NCI-H446 treated with DMSO at 0.1 percent for 48 hours (cell line): ENCODE data around the gene LRRC28.

Experiments
- DNase-seq: peaks from one replicate; lab custom pipeline; 2025; lab: John Stamatoyannopoulos, UW

Gene LRRC28

DNA sequence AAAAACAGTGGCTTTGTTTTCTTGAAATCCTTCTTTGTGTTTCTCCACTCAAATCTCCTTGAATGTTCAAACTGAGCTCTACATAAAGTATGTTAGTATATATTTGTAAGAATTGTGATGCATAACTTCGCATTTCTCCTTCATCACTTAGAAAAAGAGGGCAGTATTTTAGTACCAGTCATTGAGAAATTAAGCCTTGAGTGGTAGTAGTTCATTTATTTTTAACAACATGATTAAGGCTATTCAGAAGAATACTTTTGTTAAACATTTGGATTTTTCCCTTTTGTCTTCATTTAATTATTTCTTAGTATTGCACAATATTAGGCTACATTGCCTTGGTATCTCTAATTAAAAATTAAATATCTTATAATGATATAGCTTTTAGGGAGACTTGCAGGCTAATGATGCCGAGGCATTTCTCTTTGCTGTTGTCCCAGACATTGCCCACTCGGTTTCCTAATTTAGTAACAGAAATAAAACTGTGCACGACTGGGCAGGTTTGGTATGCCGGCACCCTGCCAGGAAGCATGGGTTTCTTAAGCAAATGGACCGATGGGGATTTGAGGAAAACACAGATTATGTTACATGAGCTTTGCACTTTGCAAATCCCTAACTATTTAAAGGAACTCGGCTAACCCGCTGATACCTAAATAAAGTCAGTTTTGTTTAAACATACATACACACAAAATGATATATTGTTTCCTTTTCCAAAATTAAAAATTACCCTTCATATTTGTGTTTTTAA, 54.7 kb downstream of the LRRC28 start:
- DNase-seq = peak; percentile 67

DNA sequence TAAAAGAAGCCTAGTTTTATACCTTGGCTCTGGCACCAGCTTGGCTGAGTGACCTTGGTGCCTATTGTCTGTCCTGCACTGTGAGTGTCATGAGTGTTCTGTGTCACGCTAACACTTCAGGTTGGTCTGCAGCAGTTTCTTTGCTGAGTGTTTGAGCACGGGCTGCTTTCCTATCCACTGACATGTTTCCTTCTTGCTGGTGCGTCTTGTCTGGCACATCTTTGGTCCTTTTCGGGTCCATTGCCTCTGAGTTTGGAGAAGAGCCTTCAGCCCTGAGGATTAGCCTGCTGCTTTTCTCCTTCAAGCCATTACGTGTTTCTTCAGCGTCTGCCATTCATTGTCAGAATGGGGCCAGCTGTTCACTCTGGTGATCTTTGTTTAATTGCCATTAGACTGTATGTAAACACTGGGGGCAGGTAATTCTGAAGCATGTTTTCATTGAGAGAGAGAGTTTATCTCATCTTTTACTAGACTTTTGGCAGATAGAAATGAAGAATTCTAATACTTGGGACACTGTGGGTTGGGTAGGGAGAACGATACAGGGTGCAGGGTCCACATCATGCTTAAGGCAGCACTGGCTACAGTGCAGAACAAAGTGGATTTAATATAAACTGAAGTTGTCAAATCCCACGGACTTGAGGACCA, 55.5 kb downstream of the LRRC28 start:
- peak; percentile 60 for DNase-seq

- no peak for DNase-seq
These were observed 56.5 kb downstream of the LRRC28 start for GRCh38 chr15:99307735-99308134.

- DNase-seq = no peak
These were observed 59.5 kb downstream of the LRRC28 start for GRCh38 chr15:99310745-99311144.

GRCh38 chr15:99312228-99312627, 60.9 kb downstream of the LRRC28 start:
- no peak for DNase-seq

DNA sequence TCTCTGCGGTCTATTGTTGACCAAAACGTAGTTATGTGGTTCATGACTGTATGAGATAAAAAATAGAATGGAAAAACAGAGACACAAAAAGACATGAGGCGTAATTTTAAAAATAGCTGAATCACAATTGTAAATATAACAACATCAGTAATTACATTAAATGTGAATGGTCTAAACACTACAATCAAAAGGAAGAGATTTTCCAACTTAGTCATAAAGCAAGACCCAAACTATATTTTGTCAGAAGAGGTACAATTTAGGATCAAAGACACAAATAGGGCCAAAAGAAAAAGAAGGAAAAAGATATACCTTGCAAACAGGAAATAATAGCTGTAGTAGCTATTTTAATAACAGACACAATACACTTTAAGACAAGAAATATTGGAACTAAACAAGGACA, 61.5 kb downstream of the LRRC28 start:
- DNase-seq = no peak

DNA sequence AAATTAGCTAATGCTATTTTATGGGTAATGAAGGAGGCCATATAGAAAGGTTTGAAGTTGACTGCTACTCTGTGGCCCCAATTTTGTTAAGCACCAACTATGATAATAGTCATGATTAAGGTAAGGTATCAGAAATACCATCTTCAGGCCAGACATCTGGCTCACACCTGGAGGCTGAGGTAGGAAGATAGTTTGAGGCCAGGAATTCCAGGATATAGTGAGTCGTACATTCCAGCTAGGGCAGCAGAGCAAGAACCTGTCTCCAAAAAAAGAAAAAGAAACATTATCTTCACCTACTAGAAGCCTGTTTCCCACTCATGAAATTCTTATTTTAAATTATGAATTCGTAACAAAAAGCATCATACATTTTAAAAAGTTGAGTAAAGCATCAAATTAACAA, 64.4 kb downstream of the LRRC28 start:
- DNase-seq = no peak

- no peak for DNase-seq
These were observed 69.3 kb downstream of the LRRC28 start for GRCh38 chr15:99320374-99321215.

DNA sequence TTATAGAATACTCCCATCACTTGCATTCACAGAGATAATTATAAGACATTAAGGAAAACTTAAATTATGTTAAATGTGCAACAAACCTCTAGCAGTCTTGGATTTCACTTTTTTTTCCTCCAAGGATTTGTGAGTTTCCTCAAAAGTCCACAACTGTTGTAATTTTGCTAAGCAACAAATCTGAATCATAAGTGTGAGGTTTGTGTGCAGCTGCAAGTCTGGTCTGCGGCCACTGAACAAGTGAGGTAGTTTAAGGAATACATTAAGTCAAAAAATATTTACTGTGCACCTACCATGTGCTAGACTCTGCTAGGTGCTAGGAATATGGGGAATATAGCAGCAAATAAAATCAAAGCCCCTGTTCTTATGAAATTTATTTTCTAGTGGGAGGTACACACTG, 70.2 kb downstream of the LRRC28 start:
- DNase-seq = no peak

DNA sequence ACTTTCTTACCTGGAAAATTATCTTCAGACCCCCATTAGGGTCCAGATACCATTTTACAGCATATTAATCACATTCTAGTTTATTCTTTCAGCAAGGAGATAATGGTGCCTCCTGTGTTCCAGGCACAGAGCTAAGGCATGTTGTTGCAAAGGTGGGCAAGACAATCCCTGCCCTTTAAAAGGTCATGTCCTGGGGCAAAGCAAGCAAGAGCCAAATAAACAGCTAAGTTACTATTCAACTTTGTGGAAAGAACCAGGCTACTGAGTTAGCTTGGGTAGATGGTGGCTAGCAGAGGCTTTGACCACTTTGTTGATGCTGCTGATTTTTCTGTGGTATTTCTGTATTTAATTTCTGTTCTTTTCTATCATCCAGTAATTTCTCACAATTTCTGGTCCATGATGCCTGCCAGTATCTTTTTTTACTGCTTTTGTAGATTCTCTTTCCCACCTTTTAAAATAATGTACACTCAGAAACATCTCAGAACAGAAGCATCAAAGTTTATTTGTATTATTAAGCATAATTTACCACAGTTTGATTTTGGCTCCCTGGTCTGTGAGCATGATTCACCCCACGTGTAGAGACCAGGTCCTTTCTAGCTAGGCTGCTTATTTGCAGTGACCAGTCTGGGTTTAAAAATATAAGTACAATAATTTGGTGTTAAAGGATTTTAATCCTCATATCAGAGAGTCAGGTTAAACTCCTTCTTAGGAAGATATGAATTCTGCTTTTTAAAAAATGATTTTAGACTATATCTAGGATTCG, 71.5 kb downstream of the LRRC28 start:
- no peak for DNase-seq

GRCh38 chr15:99324082-99324620, 72.9 kb downstream of the LRRC28 start:
- DNase-seq = no peak

DNA sequence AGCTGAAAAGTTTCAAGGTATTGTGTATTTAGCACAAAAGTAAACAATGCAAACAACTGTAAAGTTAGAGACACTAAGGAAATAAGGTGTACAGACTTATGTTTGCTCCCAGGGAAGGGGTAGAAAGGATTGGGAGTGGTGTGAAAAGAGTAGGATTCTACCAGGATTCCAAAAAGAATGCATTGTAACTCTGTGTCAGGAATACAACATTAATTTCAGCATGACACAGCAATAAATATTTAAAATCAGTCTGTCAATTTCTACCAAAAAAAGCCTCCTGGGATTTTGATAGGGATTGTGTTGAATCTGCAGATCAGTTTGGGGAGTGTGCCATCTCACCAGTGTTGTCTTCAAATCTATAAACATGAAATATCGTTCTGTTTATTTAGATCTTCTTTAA, 73.4 kb downstream of the LRRC28 start:
- DNase-seq = no peak

DNA sequence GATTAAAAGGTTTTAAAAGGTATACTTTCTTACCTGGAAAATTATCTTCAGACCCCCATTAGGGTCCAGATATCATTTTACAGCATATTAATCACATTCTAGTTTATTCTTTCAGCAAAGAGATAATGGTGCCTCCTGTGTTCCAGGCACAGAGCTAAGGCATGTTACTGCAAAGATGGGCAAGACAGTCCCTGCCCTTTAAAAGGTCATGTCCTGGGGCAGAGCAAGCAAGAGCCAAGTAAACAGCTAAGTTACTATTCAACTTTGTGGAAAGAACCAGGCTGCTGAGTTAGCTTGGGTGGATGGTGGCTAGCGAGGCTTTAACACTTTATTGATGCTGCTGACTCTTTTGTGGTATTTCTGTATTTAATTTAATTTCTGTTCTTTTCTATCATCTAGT, 75.0 kb downstream of the LRRC28 start:
- no peak for DNase-seq

GRCh38 chr15:99328106-99329072, 77.1 kb downstream of the LRRC28 start:
- no peak for DNase-seq

DNA sequence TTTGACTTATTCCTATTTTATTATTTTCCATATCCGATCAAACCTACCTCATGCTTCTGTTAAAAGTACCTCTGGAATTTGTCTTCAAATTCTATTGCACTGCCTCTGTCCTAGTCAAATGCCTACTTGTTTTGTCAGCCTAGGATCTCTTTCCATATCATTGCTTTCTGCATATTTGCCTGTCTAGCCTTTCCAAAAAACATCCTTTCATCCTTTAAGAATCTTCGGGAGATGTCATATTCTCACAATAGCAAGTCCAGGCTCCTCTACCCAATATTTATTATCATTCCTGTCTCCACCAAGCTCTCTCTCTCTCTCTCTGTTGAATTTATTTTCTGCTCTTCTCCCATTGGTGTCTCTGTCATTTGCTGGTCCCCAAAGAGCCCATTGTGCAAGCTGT, 80.1 kb downstream of the LRRC28 start:
- DNase-seq = no peak

GRCh38 chr15:99333413-99333812, 82.1 kb downstream of the LRRC28 start:
- no peak for DNase-seq

- DNase-seq = no peak
These were observed 82.7 kb downstream of the LRRC28 start for GRCh38 chr15:99333981-99334380.

DNA sequence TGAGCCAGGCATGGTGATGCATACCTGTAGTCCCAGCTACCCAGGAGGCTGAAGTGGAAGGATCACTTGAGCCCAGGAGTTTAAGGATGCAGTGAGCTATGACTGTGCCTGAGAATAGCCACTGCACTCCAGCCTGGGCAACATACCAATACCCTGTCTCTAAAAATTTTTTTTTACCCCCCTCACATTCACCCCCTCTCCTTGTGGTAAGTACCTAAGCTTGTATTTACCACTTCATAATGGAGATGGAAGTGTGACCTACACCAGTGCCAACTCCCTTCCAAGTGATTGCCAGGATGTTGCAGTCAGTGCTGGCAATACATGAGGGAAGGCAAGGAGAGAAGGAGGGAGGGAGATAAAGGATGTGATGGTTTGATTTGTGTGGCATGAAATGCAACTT, 84.2 kb downstream of the LRRC28 start:
- DNase-seq = no peak

- DNase-seq = no peak
These were observed 85.5 kb downstream of the LRRC28 start for GRCh38 chr15:99336794-99337193.

DNA sequence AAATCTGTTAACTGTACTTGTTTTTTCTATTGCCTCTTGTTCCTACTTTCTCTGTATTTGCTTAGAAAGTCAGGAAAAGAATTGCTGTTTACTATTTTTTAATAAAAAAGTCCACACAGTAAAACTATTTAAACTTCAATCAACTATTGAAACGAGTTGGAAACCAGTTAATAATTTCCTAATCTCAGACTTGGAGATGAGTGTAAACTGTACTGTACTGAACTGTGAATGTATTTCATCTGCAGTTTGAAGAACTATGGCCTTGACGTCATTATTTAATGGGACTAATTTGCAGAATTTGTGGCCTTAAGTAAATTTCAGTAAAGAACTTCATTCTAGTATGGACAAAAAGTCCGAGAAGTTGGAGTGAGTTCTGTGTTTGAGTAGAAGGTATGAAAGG, 89.1 kb downstream of the LRRC28 start:
- DNase-seq = no peak

GRCh38 chr15:99341786-99342185, 90.5 kb downstream of the LRRC28 start:
- no peak for DNase-seq
